Measurements from ENCODE around the gene C1QTNF9.
"Not testable (repeated sequence)": the region's sequence is repeated elsewhere in the genome, so short reads cannot be mapped to it uniquely, and the experiment has no call there.

The C1QTNF9 gene

DNA sequence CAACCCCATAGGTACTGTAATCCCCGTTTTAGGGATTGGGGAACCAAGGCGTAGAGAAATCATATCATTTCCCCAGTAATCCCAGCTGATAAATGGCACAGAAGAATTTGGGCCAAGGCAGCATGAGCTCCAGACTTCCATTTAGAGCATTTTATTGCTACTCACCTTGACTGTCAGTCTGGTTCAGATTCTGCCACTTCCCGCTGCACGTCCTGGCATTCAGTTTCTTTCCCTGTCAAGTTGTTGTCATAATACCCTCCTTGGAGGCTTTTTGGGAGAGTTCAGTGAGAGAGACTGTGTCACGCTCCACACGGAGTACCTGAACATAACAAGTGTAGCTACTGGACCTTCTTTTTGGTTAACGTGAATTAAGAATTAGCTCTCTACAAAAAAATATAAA lies 7.5 kb upstream of the C1QTNF9 start:
- Histone ChIP-seq H3K4me3 (ENCODE audit: low read depth, low read length) (no peak overlapping the region), H3K79me2 (ENCODE audit: control insufficient read depth, insufficient read depth, low read length, unreplicated experiment) (no peaks in the 10 kb centered on the region), H2AFZ (ENCODE audit: low read length, unreplicated experiment) (no peak overlapping the region), H3K36me3 (ENCODE audit: insufficient read depth, low read length) (no peaks in the 10 kb centered on the region), H3K27ac (ENCODE audit: low read depth, low read length) (no peak overlapping the region), H3K27me3 (ENCODE audit: insufficient read depth, low read length) (no peaks in the 10 kb centered on the region), H3K4me1 (ENCODE audit: control insufficient read depth, insufficient read depth, low read length, unreplicated experiment) (peaks cover 4% of the 10 kb centered on the region)

DNA sequence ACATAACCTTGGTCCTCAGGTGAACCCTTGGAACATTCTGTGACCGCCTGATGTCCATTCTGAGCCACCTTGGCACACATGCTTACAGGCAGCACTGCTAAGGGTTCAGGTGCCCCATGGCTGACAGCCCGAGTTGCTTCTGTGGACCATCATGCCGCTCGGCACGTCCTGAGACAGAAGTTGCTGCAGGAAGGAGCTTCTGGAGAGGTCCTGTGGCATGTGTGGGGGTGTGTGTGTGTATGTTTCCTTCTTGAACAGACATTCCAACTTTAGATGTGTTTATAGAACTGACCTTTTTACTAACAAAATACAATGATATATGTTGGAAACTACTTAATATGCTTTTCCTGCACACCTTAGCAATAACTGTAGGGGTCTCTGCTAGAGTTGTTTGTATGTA lies 4.8 kb upstream of the C1QTNF9 start:
- Histone ChIP-seq H3K27me3 (ENCODE audit: insufficient read depth, low read length) (no peaks in the 10 kb centered on the region), H3K36me3 (ENCODE audit: insufficient read depth, low read length) (no peaks in the 10 kb centered on the region), H2AFZ (ENCODE audit: low read length, unreplicated experiment) (no peak overlapping the region), H3K27ac (ENCODE audit: low read depth, low read length) (no peak overlapping the region), H3K4me3 (ENCODE audit: low read depth, low read length) (no peak overlapping the region), H3K4me1 (ENCODE audit: control insufficient read depth, insufficient read depth, low read length, unreplicated experiment) (peaks cover 4% of the 10 kb centered on the region), H3K79me2 (ENCODE audit: control insufficient read depth, insufficient read depth, low read length, unreplicated experiment) (no peaks in the 10 kb centered on the region)

DNA sequence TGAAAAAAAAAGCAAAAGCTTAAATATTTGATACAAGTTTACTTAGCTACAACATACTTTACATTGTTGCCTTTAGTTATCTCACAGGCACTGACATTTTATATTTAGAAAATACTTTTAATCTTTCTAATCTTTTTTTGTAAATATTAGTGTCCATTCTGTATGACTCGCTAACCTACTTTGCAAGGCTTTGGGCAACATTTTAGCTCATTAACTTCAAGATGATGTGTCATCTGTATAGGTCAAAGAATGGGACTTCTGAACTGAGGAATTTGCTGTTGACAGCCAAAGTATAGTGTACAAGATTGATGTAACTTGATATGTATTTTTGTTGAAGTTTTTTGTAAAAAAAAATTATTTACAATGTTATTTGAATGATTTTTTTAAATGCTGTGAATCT lies 2.7 kb upstream of the C1QTNF9 start:
- H3K4me3 ChIP-seq (ENCODE audit: low read depth, low read length), result no peak overlapping the region
- H3K36me3 ChIP-seq (ENCODE audit: insufficient read depth, low read length), result no peaks in the 10 kb centered on the region
- peaks cover 4% of the 10 kb centered on the region for H3K4me1 ChIP-seq (ENCODE audit: control insufficient read depth, insufficient read depth, low read length, unreplicated experiment)
- H2AFZ ChIP-seq (ENCODE audit: low read length, unreplicated experiment), result no peak overlapping the region
- H3K79me2 ChIP-seq (ENCODE audit: control insufficient read depth, insufficient read depth, low read length, unreplicated experiment), result no peaks in the 10 kb centered on the region
- no peaks in the 10 kb centered on the region for H3K27me3 ChIP-seq (ENCODE audit: insufficient read depth, low read length)
- no peak overlapping the region for H3K27ac ChIP-seq (ENCODE audit: low read depth, low read length)

DNA sequence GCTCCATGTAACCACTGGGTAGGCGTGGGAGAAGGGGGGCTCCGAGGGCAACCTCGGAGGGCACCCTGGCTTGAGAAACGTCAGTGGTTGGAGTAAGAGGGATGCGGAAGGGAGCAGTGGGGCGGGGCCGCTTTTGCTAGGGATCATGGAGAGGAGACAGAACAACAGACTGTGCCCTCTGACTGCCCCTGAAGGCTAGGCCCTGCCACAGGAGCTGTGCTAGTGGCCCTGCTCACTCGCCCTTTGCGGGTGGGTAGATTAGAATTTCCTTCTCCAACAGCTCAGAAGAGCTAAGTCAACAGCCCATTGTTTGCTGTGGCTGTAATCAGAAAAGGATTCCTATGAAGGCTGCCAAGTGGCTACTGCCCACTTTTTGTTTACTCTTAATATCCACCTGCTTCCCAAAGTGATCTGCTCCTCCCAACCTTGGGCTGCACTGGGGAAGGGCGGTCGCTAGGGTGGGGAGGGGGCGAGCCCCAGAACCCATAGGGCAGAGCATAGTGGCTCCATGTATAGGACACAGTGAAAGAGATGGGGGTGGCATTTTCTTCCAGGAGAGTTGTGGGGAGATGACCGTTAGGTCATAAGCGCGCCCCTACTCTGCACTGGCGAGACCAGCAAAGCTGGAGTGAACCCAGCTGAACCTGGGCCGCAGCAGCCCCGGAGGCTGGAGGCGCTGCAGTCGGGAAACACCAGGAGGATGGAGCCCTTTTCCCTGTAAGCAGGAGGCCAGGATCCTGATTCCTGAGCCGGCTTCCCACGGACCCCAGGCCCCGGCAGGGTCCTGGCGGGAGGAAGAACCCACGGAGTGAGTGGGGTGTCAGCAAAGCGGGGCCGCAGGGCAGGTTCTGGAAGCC lies 1.9 kb upstream of the C1QTNF9 start:
- H3K4me3 ChIP-seq (ENCODE audit: low read depth, low read length), result no peak overlapping the region
- H3K36me3 ChIP-seq (ENCODE audit: insufficient read depth, low read length), result no peaks in the 10 kb centered on the region
- H3K27ac ChIP-seq (ENCODE audit: low read depth, low read length), result no peak overlapping the region
- H3K4me1 ChIP-seq (ENCODE audit: control insufficient read depth, insufficient read depth, low read length, unreplicated experiment), result peaks cover 4% of the 10 kb centered on the region
- no peaks in the 10 kb centered on the region for H3K79me2 ChIP-seq (ENCODE audit: control insufficient read depth, insufficient read depth, low read length, unreplicated experiment)
- H2AFZ ChIP-seq (ENCODE audit: low read length, unreplicated experiment), result no peak overlapping the region
- H3K27me3 ChIP-seq (ENCODE audit: insufficient read depth, low read length), result no peaks in the 10 kb centered on the region

DNA sequence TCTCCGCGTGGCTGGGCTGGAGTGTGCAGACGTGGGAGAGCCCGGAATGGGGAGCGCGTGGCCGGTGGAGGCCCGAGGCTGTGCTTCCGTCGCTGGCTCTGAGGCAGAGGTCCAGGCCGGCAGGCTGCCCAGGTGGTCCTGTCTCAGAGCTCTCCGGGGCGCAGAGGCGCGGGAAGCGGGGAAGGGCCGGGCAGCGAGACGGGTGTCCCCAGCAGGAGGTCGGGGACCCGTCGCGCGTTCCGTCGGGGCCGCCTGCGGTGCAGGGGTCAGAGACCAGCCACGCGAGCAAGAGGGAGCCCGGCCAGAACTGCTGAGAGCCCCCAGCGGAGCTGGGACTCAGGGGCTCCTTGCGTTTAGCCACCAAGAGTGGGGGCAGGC lies 1.3 kb upstream of the C1QTNF9 start:
- H3K27ac ChIP-seq (ENCODE audit: low read depth, low read length), result no peak overlapping the region

DNA sequence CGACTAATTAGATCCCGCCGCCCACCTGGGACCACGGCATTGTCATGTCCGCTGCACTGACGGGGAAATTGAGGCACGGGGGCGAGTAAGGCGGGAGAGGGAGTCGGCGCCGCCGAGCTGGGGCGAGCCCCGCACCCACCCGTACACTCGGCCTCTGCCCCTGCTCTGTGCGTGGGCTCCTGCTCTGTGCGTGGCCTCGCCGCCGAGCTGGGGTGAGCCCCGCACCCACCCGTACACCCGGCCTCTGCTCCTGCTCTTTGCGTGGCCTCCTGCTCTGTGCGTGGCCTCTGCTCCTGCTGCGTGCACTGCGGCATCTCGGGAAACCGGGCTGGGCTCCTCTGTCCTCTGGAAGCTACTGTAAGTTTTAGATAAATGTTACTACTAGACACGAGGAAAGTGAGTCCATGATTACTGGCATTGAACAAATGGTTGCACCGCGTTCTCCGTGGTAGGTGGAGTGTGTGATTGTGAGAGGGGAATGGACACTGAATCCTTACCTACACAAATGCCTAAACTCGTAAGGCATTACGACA lies 826 bp upstream of the C1QTNF9 start:
- peaks cover 4% of the 10 kb centered on the region for H3K4me1 ChIP-seq (ENCODE audit: control insufficient read depth, insufficient read depth, low read length, unreplicated experiment)
- H3K4me3 ChIP-seq (ENCODE audit: low read depth, low read length), result no peak overlapping the region
- no peaks in the 10 kb centered on the region for H3K79me2 ChIP-seq (ENCODE audit: control insufficient read depth, insufficient read depth, low read length, unreplicated experiment)
- H3K27me3 ChIP-seq (ENCODE audit: insufficient read depth, low read length), result no peaks in the 10 kb centered on the region
- no peak overlapping the region for H3K27ac ChIP-seq (ENCODE audit: low read depth, low read length)
- no peaks in the 10 kb centered on the region for H3K36me3 ChIP-seq (ENCODE audit: insufficient read depth, low read length)
- no peak overlapping the region for H2AFZ ChIP-seq (ENCODE audit: low read length, unreplicated experiment)

More for the DNA sequence above, 1.3 kb upstream of the C1QTNF9 start:
- Histone ChIP-seq H3K36me3 (ENCODE audit: insufficient read depth, low read length) (no peaks in the 10 kb centered on the region), H3K79me2 (ENCODE audit: control insufficient read depth, insufficient read depth, low read length, unreplicated experiment) (no peaks in the 10 kb centered on the region), H2AFZ (ENCODE audit: low read length, unreplicated experiment) (no peak overlapping the region), H3K4me3 (ENCODE audit: low read depth, low read length) (no peak overlapping the region), H3K27me3 (ENCODE audit: insufficient read depth, low read length) (no peaks in the 10 kb centered on the region), H3K4me1 (ENCODE audit: control insufficient read depth, insufficient read depth, low read length, unreplicated experiment) (peaks cover 4% of the 10 kb centered on the region)

DNA sequence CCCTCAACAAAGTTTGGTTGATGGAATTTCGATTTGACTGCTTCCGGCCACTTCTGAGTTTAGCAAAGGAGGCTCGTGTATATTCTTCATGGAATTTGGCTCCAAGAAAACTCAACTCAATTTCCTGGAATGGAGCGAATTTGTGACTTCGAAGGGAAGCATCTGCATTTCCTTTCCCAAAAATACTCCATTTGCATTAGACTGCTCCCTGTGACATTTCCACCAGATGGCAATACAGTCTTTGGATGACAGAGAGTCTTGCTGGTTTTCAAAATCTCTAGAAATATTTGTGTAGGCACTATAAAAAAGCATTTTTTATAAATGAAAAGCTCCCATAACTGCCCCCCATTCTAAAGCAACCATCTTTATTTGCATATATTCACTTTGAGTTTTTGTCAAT lies 4.1 kb downstream of the C1QTNF9 start:
- Histone ChIP-seq H3K4me3 (ENCODE audit: low read depth, low read length) (no peak overlapping the region), H2AFZ (ENCODE audit: low read length, unreplicated experiment) (no peak overlapping the region), H3K4me1 (ENCODE audit: control insufficient read depth, insufficient read depth, low read length, unreplicated experiment) (no peaks in the 10 kb centered on the region), H3K27me3 (ENCODE audit: insufficient read depth, low read length) (0 out of 2 replicates have a peak, but pooled peaks cover 7% of the 10 kb centered on the region), H3K36me3 (ENCODE audit: insufficient read depth, low read length) (no peaks in the 10 kb centered on the region), H3K27ac (ENCODE audit: low read depth, low read length) (no peak overlapping the region), H3K79me2 (ENCODE audit: control insufficient read depth, insufficient read depth, low read length, unreplicated experiment) (no peaks in the 10 kb centered on the region)

DNA sequence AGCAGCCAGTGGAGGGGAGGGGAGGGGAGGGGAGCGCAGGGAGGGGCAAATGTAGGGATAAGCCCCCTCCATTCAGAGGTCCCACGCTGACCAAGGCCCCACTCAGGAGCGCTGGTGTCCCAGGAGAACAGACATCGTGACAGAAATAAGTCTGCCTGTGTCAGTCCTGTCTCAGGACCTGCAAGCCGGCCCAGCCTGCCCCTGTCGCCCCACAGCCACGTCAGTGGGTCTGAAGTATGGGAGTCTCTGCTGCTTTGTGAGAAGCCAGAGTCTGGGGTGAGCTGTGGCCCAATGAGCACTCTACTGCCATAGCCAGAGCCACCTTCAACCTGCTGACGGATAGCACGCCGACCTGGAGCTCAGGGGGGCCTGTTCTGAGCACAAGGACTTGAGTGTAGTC lies 8.5 kb downstream of the C1QTNF9 start:
- H3K4me3 ChIP-seq (ENCODE audit: low read depth, low read length), result not testable (repeated sequence)

DNA sequence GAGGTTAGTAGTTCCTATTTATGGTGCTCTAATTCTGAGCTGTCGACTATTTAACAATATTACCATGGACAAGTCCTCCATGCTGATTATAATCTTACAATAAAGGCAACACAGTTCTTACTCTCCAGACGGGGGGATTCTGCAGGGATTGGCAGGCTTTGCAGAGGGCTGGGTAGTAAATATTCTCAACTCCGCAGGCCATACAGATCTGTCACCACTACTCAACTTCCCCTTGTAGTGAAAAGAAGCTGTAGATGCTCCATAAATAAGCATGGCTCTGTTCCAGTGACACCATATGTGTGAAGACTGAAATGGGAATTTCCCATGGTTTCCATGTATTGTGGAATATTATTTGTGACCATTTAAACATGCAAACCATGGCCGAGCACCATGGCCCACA lies 9.5 kb downstream of the C1QTNF9 start:
- H2AFZ ChIP-seq (ENCODE audit: low read length, unreplicated experiment); H3K36me3 ChIP-seq (ENCODE audit: insufficient read depth, low read length); H3K4me1 ChIP-seq (ENCODE audit: control insufficient read depth, insufficient read depth, low read length, unreplicated experiment); H3K27me3 ChIP-seq (ENCODE audit: insufficient read depth, low read length); H3K4me3 ChIP-seq (ENCODE audit: low read depth, low read length); H3K79me2 ChIP-seq (ENCODE audit: control insufficient read depth, insufficient read depth, low read length, unreplicated experiment); H3K27ac ChIP-seq (ENCODE audit: low read depth, low read length): not testable (repeated sequence)

More for the DNA sequence above, 8.5 kb downstream of the C1QTNF9 start:
- H3K4me1 ChIP-seq (ENCODE audit: control insufficient read depth, insufficient read depth, low read length, unreplicated experiment); H3K27me3 ChIP-seq (ENCODE audit: insufficient read depth, low read length); H3K36me3 ChIP-seq (ENCODE audit: insufficient read depth, low read length); H3K79me2 ChIP-seq (ENCODE audit: control insufficient read depth, insufficient read depth, low read length, unreplicated experiment); H2AFZ ChIP-seq (ENCODE audit: low read length, unreplicated experiment); H3K27ac ChIP-seq (ENCODE audit: low read depth, low read length): not testable (repeated sequence)

DNA sequence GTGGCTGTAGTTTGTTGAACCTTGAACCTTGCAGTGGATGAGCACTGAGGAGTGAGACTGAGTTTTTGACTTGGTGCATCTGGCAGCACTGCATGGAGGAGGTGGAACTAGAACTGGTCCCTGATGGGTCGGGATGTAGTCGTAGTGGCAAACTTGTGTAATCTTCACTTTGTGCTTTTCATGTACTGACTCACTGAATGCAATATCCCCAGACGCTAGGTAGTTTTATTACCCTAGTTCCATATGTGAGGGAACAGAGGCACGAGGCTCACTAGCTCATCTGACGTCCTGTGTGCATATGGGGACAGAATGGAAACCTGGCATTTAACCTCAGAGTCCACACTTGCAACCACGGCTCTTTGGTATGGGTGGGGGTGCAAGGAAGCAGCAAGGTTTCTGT lies 10.3 kb downstream of the C1QTNF9 start:
- H3K27ac ChIP-seq (ENCODE audit: low read depth, low read length); H3K4me1 ChIP-seq (ENCODE audit: control insufficient read depth, insufficient read depth, low read length, unreplicated experiment); H3K4me3 ChIP-seq (ENCODE audit: low read depth, low read length); H3K27me3 ChIP-seq (ENCODE audit: insufficient read depth, low read length); H3K79me2 ChIP-seq (ENCODE audit: control insufficient read depth, insufficient read depth, low read length, unreplicated experiment); H2AFZ ChIP-seq (ENCODE audit: low read length, unreplicated experiment); H3K36me3 ChIP-seq (ENCODE audit: insufficient read depth, low read length): not testable (repeated sequence)

DNA sequence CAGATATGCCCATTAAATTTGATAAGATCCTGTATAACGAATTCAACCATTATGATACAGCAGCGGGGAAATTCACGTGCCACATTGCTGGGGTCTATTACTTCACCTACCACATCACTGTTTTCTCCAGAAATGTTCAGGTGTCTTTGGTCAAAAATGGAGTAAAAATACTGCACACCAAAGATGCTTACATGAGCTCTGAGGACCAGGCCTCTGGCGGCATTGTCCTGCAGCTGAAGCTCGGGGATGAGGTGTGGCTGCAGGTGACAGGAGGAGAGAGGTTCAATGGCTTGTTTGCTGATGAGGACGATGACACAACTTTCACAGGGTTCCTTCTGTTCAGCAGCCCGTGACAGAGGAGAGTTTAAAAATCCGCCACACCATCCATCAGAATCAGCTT lies 12.0 kb downstream of the C1QTNF9 start:
- H3K36me3 ChIP-seq (ENCODE audit: insufficient read depth, low read length); H3K79me2 ChIP-seq (ENCODE audit: control insufficient read depth, insufficient read depth, low read length, unreplicated experiment); H3K27me3 ChIP-seq (ENCODE audit: insufficient read depth, low read length); H2AFZ ChIP-seq (ENCODE audit: low read length, unreplicated experiment); H3K4me3 ChIP-seq (ENCODE audit: low read depth, low read length); H3K4me1 ChIP-seq (ENCODE audit: control insufficient read depth, insufficient read depth, low read length, unreplicated experiment); H3K27ac ChIP-seq (ENCODE audit: low read depth, low read length): not testable (repeated sequence)

Measured in ACC112 (cell line).